WTC11 (cell line): ENCODE measurements around the gene USP49.

Experiments used
- ATF6 ChIP-seq: sonication (generic); formaldehyde crosslinking; IDR thresholded peaks from 2 replicates; pipeline ENCODE4 v1.8.1; 2023; ENCODE audit warnings: mild to moderate bottlenecking, missing genetic modification reagents
- CTCF ChIP-seq: fragments of 200-600 bp; IDR thresholded peaks from 2 replicates; pipeline ENCODE4 v1.8.0; 2022; ENCODE audit warnings: antibody characterized with exemption
- MAX ChIP-seq: sonication (generic); formaldehyde crosslinking; IDR thresholded peaks from 2 replicates; pipeline ENCODE4 v1.8.0; 2022; ENCODE audit warnings: mild to moderate bottlenecking, missing genetic modification reagents
- RELA ChIP-seq: sonication (generic); formaldehyde crosslinking; IDR thresholded peaks from 2 replicates; pipeline ENCODE4 v1.8.1; 2022; ENCODE audit warnings: missing genetic modification reagents, mild to moderate bottlenecking, borderline replicate concordance
- SMAD4 ChIP-seq: sonication (generic); formaldehyde crosslinking; IDR thresholded peaks from 2 replicates; pipeline ENCODE4 v1.8.0; 2022; ENCODE audit warnings: mild to moderate bottlenecking, missing genetic modification reagents
- SP1 ChIP-seq: sonication (generic); formaldehyde crosslinking; conservative IDR thresholded peaks from 2 replicates; pipeline ENCODE4 v1.8.1; 2022; ENCODE audit warnings: missing genetic modification reagents
- USF2 ChIP-seq: sonication (generic); formaldehyde crosslinking; IDR thresholded peaks from 2 replicates; pipeline ENCODE4 v1.8.1; 2023; ENCODE audit warnings: mild to moderate bottlenecking, missing genetic modification reagents, moderate library complexity

- no peak for TF ChIP-seq CTCF
- TF ChIP-seq USF2 (CRISPR knock-in tag), result no peak
- TF ChIP-seq RELA (CRISPR knock-in tag), result no peak
- no peak for TF ChIP-seq MAX (CRISPR knock-in tag)
- TF ChIP-seq SP1 (CRISPR knock-in tag), result no peak
- TF ChIP-seq SMAD4 (CRISPR knock-in tag), result no peak
- TF ChIP-seq ATF6 (CRISPR knock-in tag), result no peak
These were observed 62.9 kb downstream of the USP49 start for GRCh38 chr6:41832263-41832662.
